Effector CD8-positive, alpha-beta T cell (primary cell): ENCODE results near the gene MCRS1.
"Not testable (repeated sequence)": the region's sequence is repeated elsewhere in the genome, so short reads cannot be mapped to it uniquely, and the experiment has no call there.

Experiments
- DNase-seq: peaks from one replicate; lab custom pipeline; 2025; lab: John Stamatoyannopoulos, UW

The MCRS1 gene

GRCh38 chr12:49518914-49519573 is 48.9 kb downstream of the MCRS1 start:
- no peak for DNase-seq

- DNase-seq: no peak
Observed at GRCh38 chr12:49515266-49515665, 52.7 kb downstream of the MCRS1 start.

- DNase-seq: no peak
Observed at GRCh38 chr12:49512546-49512945, 55.4 kb downstream of the MCRS1 start.

- no peak for DNase-seq
Observed at GRCh38 chr12:49511410-49511809, 56.5 kb downstream of the MCRS1 start.

- not testable (repeated sequence) for DNase-seq
Observed at GRCh38 chr12:49509681-49510080, 58.3 kb downstream of the MCRS1 start.
